Body of pancreas (tissue), 4 donors: ENCODE results near the gene BRDT.

Experiments
- CTCF ChIP-seq, 7 experiments: fragments of 450-650 bp in 4 of 7; fragments of 200-600 bp in 3 of 7; sonication (generic) in 3 of 7; IDR thresholded peaks; one replicate each; pipeline ENCODE4 v1.5.1; 2016 to 2019; ENCODE audit warnings: antibody characterized with exemption in 7 of 7
- POLR2A ChIP-seq, 3 donors: fragments of 450-650 bp; IDR thresholded peaks; one replicate each; pipeline ENCODE4 v1.6.1; 2016; ENCODE audit warnings: antibody characterized with exemption in 3 of 3, mild to moderate bottlenecking in 2 of 3

- TF ChIP-seq POLR2A (IDR thresholded peaks at IDR 0.05) (no peak), CTCF (IDR thresholded peaks at IDR 0.05) (no peak)
Observed at GRCh38 chr1:91980663-91981062, 31.5 kb downstream of the BRDT start.
